Right hindlimb (tissue), 1 donor: Measurements from ENCODE around the gene C2orf69.

Experiments used
- DNase-seq: peaks from one replicate; pipeline ENCODE4 v3.0.0-alpha.2; 2018

C2orf69 gene

DNA sequence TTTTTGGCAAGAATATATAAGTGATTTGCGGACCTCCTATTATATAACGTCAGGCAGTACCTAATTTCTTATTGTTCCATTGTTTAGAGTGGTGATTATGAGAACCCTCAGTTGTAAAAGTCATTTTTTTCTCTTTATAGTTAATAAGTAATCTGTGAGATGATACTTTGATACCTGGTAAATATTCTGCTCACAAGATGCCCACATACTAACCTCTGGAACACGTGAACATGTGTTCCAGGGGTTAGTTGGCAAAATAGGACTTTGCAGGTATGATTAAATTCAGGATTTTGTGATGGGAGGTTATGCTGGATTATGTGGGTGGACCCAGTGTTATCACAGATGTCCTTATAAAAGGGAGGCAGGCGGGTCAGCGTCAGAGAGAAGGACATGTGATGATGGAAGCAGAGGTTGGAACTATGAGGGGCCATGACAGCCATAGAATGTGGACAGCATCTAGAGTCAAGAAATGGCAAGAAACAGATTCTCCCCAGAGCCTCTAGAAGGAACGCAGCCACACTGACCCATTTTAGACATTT lies 61.1 kb downstream of the C2orf69 start:
- no peak for DNase-seq

DNA sequence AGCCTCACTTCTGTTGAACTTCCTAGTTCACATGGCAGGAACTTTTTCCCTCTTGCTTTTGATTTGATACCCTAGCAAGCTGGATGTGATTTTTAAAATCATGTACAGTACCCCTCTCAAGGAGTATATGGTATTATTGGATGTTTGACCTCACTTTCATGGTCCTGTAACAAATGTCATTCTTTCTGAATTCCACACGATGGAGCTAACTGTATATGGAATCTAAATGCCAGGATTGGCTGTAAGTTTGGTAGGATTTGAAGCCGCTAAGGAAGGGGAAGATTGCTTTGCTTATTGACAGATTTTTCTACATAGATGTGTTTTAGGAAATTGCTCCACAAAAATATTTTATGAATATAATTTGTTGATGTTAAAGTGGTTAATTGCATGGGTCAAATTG lies 62.6 kb downstream of the C2orf69 start:
- DNase-seq, result no peak

DNA sequence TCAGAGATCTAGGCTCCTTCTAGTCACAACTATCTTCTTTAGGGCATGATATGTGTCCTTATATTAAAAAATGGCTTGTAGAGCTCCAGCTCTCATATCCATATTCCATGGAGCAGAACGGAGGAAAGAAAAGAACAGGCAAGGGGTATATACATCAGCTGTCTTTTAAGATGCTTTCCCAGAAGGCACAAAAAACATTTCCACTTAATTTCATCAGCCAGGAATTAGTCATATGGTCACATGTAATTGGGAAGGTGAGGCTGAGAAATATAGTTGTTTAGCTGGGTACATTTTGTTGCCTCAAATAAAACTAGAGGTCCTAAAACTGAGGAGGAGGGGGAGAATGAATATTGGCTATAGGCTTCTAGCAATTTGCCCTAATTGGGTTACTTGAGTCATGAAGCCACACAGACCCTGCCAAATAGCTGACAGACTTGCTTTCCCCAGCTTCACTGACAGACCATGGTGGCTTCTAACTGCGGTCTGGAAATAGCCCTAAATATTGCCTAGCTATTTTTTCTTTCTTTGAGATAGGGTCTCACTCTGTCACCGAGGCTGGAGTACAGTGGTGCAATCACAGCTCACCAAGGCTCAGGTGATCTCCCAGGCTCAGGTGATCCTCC lies 64.3 kb downstream of the C2orf69 start:
- DNase-seq, result no peak
